Hepatocyte (in vitro differentiated cells): ENCODE measurements around the gene SLC25A10.

Experiments used
- EZH2 ChIP-seq: fragments of 200-600 bp; sonication (generic); IDR thresholded peaks from 2 replicates; pipeline ENCODE4 v1.6.1; 2016; ENCODE audit warnings: antibody characterized with exemption, mild to moderate bottlenecking, borderline replicate concordance
- EZH2phosphoT487 ChIP-seq: fragments of 200-600 bp; sonication (generic); IDR thresholded peaks from one replicate; pipeline ENCODE4 v1.6.1; 2018; ENCODE audit warnings: antibody characterized with exemption, mild to moderate bottlenecking, low read depth, moderate library complexity; ENCODE audit not compliant: unreplicated experiment, severe bottlenecking
- TF ChIP-seq, protein P1 (sequence below): fragments of 200-600 bp; sonication (generic); IDR thresholded peaks from 2 replicates; pipeline ENCODE4 v1.5.1; 2016; ENCODE audit warnings: antibody characterized with exemption, mild to moderate bottlenecking; ENCODE audit not compliant: poor library complexity

DNA sequence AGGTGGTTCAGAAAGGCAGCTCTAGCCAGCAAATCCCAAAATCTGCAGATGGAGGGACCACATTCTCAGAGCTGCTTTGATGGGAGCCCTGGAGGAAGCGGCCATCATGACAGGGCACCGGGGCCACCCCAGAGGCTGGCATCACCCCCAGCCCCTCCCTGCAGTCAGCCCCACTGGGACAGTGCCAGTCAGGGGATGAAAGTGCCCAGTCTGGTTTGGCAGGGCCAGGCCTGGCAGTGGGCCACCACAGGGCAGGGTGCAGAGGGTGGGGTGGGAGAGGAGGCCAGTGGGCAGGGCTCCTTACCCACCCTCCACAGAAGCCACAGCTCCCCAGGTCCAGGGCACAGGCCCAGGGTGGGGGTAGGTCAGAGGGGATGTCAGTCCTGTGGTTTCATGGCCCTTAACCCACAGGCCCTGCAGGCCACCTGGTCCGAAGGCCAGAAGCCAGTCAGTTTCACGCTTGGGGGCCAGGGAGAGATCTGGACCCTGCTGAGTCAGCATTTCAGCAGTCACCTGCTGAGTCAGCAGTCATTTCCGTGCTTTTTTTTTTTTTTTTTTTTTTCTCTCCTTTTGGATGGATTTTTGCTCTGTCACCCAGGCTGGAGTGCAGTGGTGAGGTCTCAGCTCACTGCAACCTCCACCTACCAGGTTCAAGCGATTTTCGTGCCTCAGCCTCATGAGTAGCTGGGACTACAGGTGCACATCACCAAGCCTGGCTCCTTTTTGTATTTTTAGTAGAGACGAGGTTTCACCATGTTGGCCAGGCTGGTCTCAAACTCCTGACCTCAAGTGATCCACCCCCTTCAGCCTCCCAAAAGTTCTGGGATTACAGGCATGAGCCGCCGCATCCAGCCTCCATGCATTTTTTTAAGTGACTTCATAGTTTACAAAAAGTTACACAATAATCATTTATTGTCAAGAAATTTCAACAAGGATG is 10.4 kb downstream of the SLC25A10 start:
- TF ChIP-seq, protein P1, sequence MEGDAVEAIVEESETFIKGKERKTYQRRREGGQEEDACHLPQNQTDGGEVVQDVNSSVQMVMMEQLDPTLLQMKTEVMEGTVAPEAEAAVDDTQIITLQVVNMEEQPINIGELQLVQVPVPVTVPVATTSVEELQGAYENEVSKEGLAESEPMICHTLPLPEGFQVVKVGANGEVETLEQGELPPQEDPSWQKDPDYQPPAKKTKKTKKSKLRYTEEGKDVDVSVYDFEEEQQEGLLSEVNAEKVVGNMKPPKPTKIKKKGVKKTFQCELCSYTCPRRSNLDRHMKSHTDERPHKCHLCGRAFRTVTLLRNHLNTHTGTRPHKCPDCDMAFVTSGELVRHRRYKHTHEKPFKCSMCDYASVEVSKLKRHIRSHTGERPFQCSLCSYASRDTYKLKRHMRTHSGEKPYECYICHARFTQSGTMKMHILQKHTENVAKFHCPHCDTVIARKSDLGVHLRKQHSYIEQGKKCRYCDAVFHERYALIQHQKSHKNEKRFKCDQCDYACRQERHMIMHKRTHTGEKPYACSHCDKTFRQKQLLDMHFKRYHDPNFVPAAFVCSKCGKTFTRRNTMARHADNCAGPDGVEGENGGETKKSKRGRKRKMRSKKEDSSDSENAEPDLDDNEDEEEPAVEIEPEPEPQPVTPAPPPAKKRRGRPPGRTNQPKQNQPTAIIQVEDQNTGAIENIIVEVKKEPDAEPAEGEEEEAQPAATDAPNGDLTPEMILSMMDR: no peak
- no peak for TF ChIP-seq EZH2
- no peak for TF ChIP-seq EZH2phosphoT487
